HEK293 (cell line): Measurements from ENCODE around the gene SETDB2.

Experiments used
- CTCF ChIA-PET: fragments of 350-600 bp; formaldehyde crosslinking; extraction: SDS; loops from one replicate; lab custom pipeline; 2021; ENCODE audit warnings: antibody characterized with exemption; lab: Yijun Ruan, JAX
- POLR2A ChIA-PET: fragments of 300-600 bp; formaldehyde crosslinking; extraction: SDS; loops from one replicate; lab custom pipeline; 2020; ENCODE audit warnings: antibody characterized with exemption, inconsistent platforms; lab: Yijun Ruan, JAX
- H3K27ac ChIP-seq: fragments of 200-500 bp; sonication (Bioruptor generic); 2 replicates; pipeline ENCODE4 v1.5.1; 2014; ENCODE audit warnings: low read depth, low read length, control low read depth, inconsistent platforms; ENCODE audit errors: extremely low read depth
- H3K36me3 ChIP-seq, 2 experiments: fragments of 200-500 bp in 1 of 2; sonication (Bioruptor generic) in 1 of 2; 1 replicate in 1 of 2; 2 replicates in 1 of 2; pipeline ENCODE4 v1.5.1; 2014 to 2017; ENCODE audit warnings: inconsistent platforms in 2 of 2, low read length in 2 of 2; ENCODE audit not compliant: control insufficient read depth in 2 of 2, insufficient read depth in 1 of 2
- H3K4me1 ChIP-seq: fragments of 200-500 bp; sonication (Bioruptor generic); 2 replicates; pipeline ENCODE4 v1.5.1; 2014; ENCODE audit warnings: mild to moderate bottlenecking, low read length, inconsistent platforms; ENCODE audit not compliant: control insufficient read depth, insufficient read depth
- H3K4me3 ChIP-seq: 2 replicates; pipeline ENCODE4 v1.5.1; 2011; ENCODE audit warnings: low read depth, mild to moderate bottlenecking, control low read depth, low read length, moderate library complexity
- H3K9me3 ChIP-seq: fragments of 200-500 bp; sonication (Bioruptor generic); 2 replicates; pipeline ENCODE4 v1.5.1; 2014; ENCODE audit warnings: low read depth, low read length, inconsistent platforms; ENCODE audit not compliant: control insufficient read depth, insufficient read depth
- ATF2 ChIP-seq: fragments of 450-650 bp; formaldehyde crosslinking; IDR thresholded peaks from 2 replicates; pipeline ENCODE4 v1.5.1; 2016; ENCODE audit warnings: missing biosample characterization, missing genetic modification characterization, low read depth
- GLIS2 ChIP-seq: fragments of 450-650 bp; formaldehyde crosslinking; IDR thresholded peaks from 2 replicates; pipeline ENCODE4 v1.5.1; 2016; ENCODE audit warnings: missing biosample characterization, missing genetic modification characterization
- KLF16 ChIP-seq: fragments of 450-650 bp; formaldehyde crosslinking; IDR thresholded peaks from 2 replicates; pipeline ENCODE4 v1.5.1; 2017; ENCODE audit warnings: missing biosample characterization, missing genetic modification characterization
- PRDM2 ChIP-seq: fragments of 450-650 bp; formaldehyde crosslinking; IDR thresholded peaks from 2 replicates; pipeline ENCODE4 v1.5.1; 2016; ENCODE audit warnings: missing biosample characterization, missing genetic modification characterization, borderline replicate concordance
- REST ChIP-seq: fragments of 450-650 bp; formaldehyde crosslinking; IDR thresholded peaks from 2 replicates; pipeline ENCODE4 v1.5.1; 2016; ENCODE audit warnings: missing biosample characterization, missing genetic modification characterization
- YY2 ChIP-seq: fragments of 450-650 bp; formaldehyde crosslinking; IDR thresholded peaks from 2 replicates; pipeline ENCODE4 v1.5.1; 2016; ENCODE audit warnings: missing biosample characterization, missing genetic modification characterization
- ZBTB49 ChIP-seq: fragments of 450-650 bp; formaldehyde crosslinking; IDR thresholded peaks from 2 replicates; pipeline ENCODE4 v1.5.1; 2016; ENCODE audit warnings: missing biosample characterization, missing genetic modification characterization, low read depth
- ZFHX2 ChIP-seq: fragments of 450-650 bp; formaldehyde crosslinking; conservative IDR thresholded peaks from 2 replicates; pipeline ENCODE4 v1.5.1; 2016; ENCODE audit warnings: missing biosample characterization, missing genetic modification characterization
- ZNF19 ChIP-seq: fragments of 450-650 bp; formaldehyde crosslinking; IDR thresholded peaks from 2 replicates; pipeline ENCODE4; 2016; ENCODE audit warnings: missing biosample characterization, missing genetic modification characterization, low read depth
- ZNF214 ChIP-seq: fragments of 450-650 bp; formaldehyde crosslinking; IDR thresholded peaks from 2 replicates; pipeline ENCODE4 v1.5.1; 2017; ENCODE audit warnings: missing biosample characterization, mild to moderate bottlenecking, missing genetic modification characterization, borderline replicate concordance
- ZNF473 ChIP-seq: fragments of 450-650 bp; formaldehyde crosslinking; IDR thresholded peaks from 2 replicates; pipeline ENCODE4 v1.5.1; 2017; ENCODE audit warnings: missing biosample characterization, missing genetic modification characterization
- ZNF510 ChIP-seq: fragments of 450-650 bp; formaldehyde crosslinking; IDR thresholded peaks from 2 replicates; pipeline ENCODE4 v1.5.1; 2018; ENCODE audit warnings: mild to moderate bottlenecking, missing genetic modification characterization, missing biosample characterization; ENCODE audit not compliant: insufficient replicate concordance
- ZNF513 ChIP-seq: fragments of 450-650 bp; IDR thresholded peaks from 2 replicates; pipeline ENCODE4 v1.5.1; 2018; ENCODE audit warnings: missing biosample characterization, missing genetic modification characterization
- ZNF521 ChIP-seq: fragments of 450-650 bp; formaldehyde crosslinking; IDR thresholded peaks from 2 replicates; pipeline ENCODE4 v1.5.1; 2017; ENCODE audit warnings: missing biosample characterization, mild to moderate bottlenecking, missing genetic modification characterization
- ZNF555 ChIP-seq: fragments of 450-650 bp; formaldehyde crosslinking; conservative IDR thresholded peaks from 2 replicates; pipeline ENCODE4 v1.5.1; 2017; ENCODE audit warnings: missing biosample characterization, mild to moderate bottlenecking, missing genetic modification characterization, inconsistent platforms
- ZNF777 ChIP-seq: fragments of 450-650 bp; formaldehyde crosslinking; IDR thresholded peaks from 2 replicates; pipeline ENCODE4 v1.5.1; 2017; ENCODE audit warnings: missing biosample characterization, missing genetic modification characterization, borderline replicate concordance
- ZXDB ChIP-seq: fragments of 450-650 bp; formaldehyde crosslinking; IDR thresholded peaks from 2 replicates; pipeline ENCODE4 v1.5.1; 2016; ENCODE audit warnings: missing biosample characterization, missing genetic modification characterization

SETDB2 gene

GRCh38 chr13:49400755-49401659, 43.1 kb upstream of the SETDB2 start:
- CTCF ChIA-PET, result interaction anchor here (1.1 kb wide), 1 partner anchor 206 kb away, joined by 3 read pairs; no protein-coding TSS in a partner anchor
- Histone ChIP-seq H3K27ac (no peak overlapping the region), H3K36me3 (no peaks in the 10 kb centered on the region), H3K4me1 (no peaks in the 10 kb centered on the region), H3K9me3 (no peaks in the 10 kb centered on the region), H3K4me3 (no peak overlapping the region)
- TF ChIP-seq REST, result 0 out of 2 replicates have a peak, but pooled peaks have one; percentile 13
- TF ChIP-seq ZNF214, result no peak
- POLR2A ChIA-PET, result no interaction called here

- Histone ChIP-seq H3K9me3 (no peaks in the 10 kb centered on the region), H3K27ac (no peak overlapping the region), H3K36me3 (no peaks in the 10 kb centered on the region), H3K4me1 (no peaks in the 10 kb centered on the region), H3K4me3 (no peak overlapping the region)
- ChIA-PET POLR2A (no interaction called here), CTCF (no interaction called here)
- TF ChIP-seq PRDM2 (tag by site-specific recombination) (no peak), ZXDB (no peak), ZNF777 (no peak), GLIS2 (no peak), ZNF510 (tag by site-specific recombination) (no peak), YY2 (no peak), ZNF521 (tag by site-specific recombination) (no peak), ZNF19 (tag by site-specific recombination) (no peak), ZNF555 (tag by site-specific recombination) (no peak), ZNF513 (tag by site-specific recombination) (no peak), ZFHX2 (tag by site-specific recombination) (no peak), ZBTB49 (no peak), ATF2 (no peak), ZNF473 (tag by site-specific recombination) (no peak), KLF16 (tag by site-specific recombination) (no peak)
These were observed 39.9 kb upstream of the SETDB2 start for GRCh38 chr13:49403996-49404702.
